HTERT RPE-1 (cell line): Measurements from ENCODE around the gene TRPM2.
"Not testable (repeated sequence)": the region's sequence is repeated elsewhere in the genome, so short reads cannot be mapped to it uniquely, and the experiment has no call there.

ENCODE experiments used
- in situ Hi-C: fragments of 300-500 bp; cut with MboI; formaldehyde crosslinking; loops from 4 replicates; pipeline ENCODE4 v1.14.3; 2020; ENCODE audit warnings: low sequenced_read_pairs

The TRPM2 gene

GRCh38 chr21:44405948-44406872, 52.8 kb downstream of the TRPM2 start:
- in situ Hi-C loops = no loop called here

GRCh38 chr21:44406953-44407352, 53.5 kb downstream of the TRPM2 start:
- in situ Hi-C loops = no loop called here

- in situ Hi-C loops = no loop called here
Observed at GRCh38 chr21:44407493-44407892, 54.1 kb downstream of the TRPM2 start.

GRCh38 chr21:44408226-44408625, 54.8 kb downstream of the TRPM2 start:
- in situ Hi-C loops = no loop called here

- in situ Hi-C loops = no loop called here
Observed at GRCh38 chr21:44413566-44414290, 60.3 kb downstream of the TRPM2 start.

GRCh38 chr21:44414291-44415072, 61.1 kb downstream of the TRPM2 start:
- in situ Hi-C loops = no loop called here

- in situ Hi-C loops = no loop called here
Observed at GRCh38 chr21:44415073-44416025, 61.9 kb downstream of the TRPM2 start.

GRCh38 chr21:44416193-44416592, 62.8 kb downstream of the TRPM2 start:
- in situ Hi-C loops = no loop called here

GRCh38 chr21:44417621-44418107, 64.2 kb downstream of the TRPM2 start:
- in situ Hi-C loops = not testable (repeated sequence)

- in situ Hi-C loops = no loop called here
Observed at GRCh38 chr21:44418108-44418875, 64.9 kb downstream of the TRPM2 start.

- in situ Hi-C loops = no loop called here
Observed at GRCh38 chr21:44418876-44419230, 65.4 kb downstream of the TRPM2 start.

GRCh38 chr21:44419679-44420078, 66.3 kb downstream of the TRPM2 start:
- in situ Hi-C loops = no loop called here

- in situ Hi-C loops = no loop called here
Observed at GRCh38 chr21:44420416-44421205, 67.2 kb downstream of the TRPM2 start.

GRCh38 chr21:44421901-44422840, 68.8 kb downstream of the TRPM2 start:
- in situ Hi-C loops = no loop called here

GRCh38 chr21:44423312-44423821, 69.9 kb downstream of the TRPM2 start:
- in situ Hi-C loops = no loop called here

- in situ Hi-C loops = no loop called here
Observed at GRCh38 chr21:44423941-44424607, 70.7 kb downstream of the TRPM2 start.
